ENCODE measurements around the gene CERS1.

The CERS1 gene

GRCh38 chr19:18870531-18871172 is 25.3 kb downstream of the CERS1 start:
- no peak for DNase-seq

GRCh38 chr19:18869781-18870530 is 26.0 kb downstream of the CERS1 start:
- no peak for DNase-seq

- no peak for DNase-seq
Observed at GRCh38 chr19:18869023-18869618, 26.8 kb downstream of the CERS1 start.

GRCh38 chr19:18868380-18869022 is 27.5 kb downstream of the CERS1 start:
- no peak for DNase-seq

- no peak for DNase-seq
Observed at GRCh38 chr19:18867751-18868150, 28.2 kb downstream of the CERS1 start.

GRCh38 chr19:18867199-18867598 is 28.8 kb downstream of the CERS1 start:
- no peak for DNase-seq

GRCh38 chr19:18866800-18867123 is 29.2 kb downstream of the CERS1 start:
- DNase-seq, result no peak

- peak; percentile 45 for DNase-seq
Observed at GRCh38 chr19:18865973-18866799, 29.8 kb downstream of the CERS1 start.

GRCh38 chr19:18865106-18865972 is 30.6 kb downstream of the CERS1 start:
- no peak for DNase-seq

GRCh38 chr19:18863843-18864362 is 32.1 kb downstream of the CERS1 start:
- DNase-seq, result no peak

- no peak for DNase-seq
Observed at GRCh38 chr19:18862976-18863842, 32.7 kb downstream of the CERS1 start.

- no peak for DNase-seq
Observed at GRCh38 chr19:18861917-18862316, 34.0 kb downstream of the CERS1 start.

- no peak for DNase-seq
Observed at GRCh38 chr19:18861235-18861634, 34.7 kb downstream of the CERS1 start.

GRCh38 chr19:18860725-18861124 is 35.2 kb downstream of the CERS1 start:
- DNase-seq, result no peak

- DNase-seq, result no peak
Observed at GRCh38 chr19:18860302-18860700, 35.7 kb downstream of the CERS1 start.

GRCh38 chr19:18859676-18860301 is 36.2 kb downstream of the CERS1 start:
- no peak for DNase-seq

- DNase-seq, result no peak
Observed at GRCh38 chr19:18858906-18859646, 36.9 kb downstream of the CERS1 start.

GRCh38 chr19:18857223-18857622 is 38.7 kb downstream of the CERS1 start:
- no peak for DNase-seq

- DNase-seq, result no peak
Observed at GRCh38 chr19:18856385-18857126, 39.4 kb downstream of the CERS1 start.
